HG03175 (cell line): ENCODE measurements around the gene GDAP2.

ENCODE experiments used
- ATAC-seq: cut with Tn5 transposase; IDR thresholded peaks from one replicate; pipeline ENCODE4 v1.9.1; 2021; ENCODE audit warnings: mild to moderate bottlenecking, moderate library complexity; ENCODE audit not compliant: unreplicated experiment

The GDAP2 gene

DNA sequence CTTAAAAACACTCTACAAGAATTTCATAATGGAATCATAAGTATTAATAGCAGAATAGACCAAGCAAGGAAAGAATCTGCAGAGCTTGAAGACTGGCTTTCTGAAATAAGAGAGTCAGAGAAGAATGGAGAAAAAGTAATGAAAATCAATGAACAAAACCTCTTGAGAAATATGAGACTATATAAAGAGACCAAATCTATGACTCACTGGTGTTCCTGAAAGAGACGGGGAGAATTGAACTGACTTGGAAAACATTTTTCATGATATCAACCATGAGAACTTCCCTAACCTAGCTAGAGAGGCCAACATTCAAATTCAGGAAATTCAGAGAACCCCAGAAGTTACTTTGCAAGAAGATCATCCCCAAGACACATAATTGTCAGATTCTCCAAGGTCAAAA is 85.6 kb downstream of the GDAP2 start:
- no peak for ATAC-seq

DNA sequence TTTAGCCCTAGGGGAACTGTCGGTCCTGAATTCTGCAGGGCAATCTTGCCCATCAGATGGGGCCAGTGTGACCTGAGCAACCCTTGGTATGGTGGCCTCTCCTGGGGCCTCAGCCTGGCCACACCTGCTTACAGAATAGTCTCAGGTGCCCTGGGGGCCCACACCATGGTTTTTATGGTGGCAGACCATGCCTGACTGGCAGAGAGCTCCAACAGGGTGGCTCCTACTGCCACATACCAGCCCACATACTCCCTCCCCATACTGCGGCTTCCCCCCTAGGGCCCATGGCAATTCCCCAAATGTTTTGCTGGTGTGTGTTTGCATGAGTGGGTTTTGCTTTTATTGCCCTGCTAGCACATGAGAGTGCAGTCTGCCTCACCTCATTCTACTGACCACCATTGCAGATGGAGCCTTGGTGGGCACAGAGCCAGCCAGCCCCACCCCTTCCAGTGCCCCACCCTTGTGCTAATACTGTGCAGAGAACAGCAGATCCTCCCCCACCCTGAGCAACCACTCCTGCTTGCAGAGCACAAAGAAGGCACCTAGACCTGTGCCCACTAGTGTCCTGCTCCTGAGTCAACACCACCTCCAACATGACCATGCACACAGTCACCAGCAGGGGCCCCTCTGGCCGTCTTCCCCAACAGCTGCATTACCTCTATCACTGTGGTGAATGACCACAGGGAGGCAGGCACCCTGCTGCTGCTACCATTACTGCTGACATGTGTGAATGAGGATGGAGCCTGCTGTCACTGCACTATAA is 86.8 kb downstream of the GDAP2 start:
- ATAC-seq = no peak

DNA sequence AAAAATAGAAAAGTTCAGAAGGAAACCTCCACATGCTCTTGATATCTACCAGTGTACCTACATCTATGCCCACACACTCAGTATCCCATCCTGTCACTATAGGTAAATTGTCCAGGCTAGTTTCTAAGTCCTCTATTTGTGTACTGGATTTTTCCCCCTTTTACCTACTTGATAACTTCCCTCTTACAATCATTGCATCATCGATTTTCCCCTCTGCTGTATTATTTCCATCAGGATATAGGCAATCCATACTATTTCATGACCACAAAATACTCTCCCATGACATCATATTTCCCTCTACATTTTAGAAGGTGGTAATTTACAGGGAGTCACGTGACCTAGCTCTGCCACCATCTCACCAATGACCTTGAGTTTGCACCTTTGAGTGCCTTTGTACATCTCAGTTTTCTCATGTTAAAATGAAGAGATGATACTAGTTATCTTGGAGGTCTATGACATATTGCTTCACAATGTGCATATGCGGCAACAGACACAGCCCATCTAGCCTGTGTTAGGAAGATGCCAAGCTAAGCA is 88.2 kb downstream of the GDAP2 start:
- no peak for ATAC-seq

DNA sequence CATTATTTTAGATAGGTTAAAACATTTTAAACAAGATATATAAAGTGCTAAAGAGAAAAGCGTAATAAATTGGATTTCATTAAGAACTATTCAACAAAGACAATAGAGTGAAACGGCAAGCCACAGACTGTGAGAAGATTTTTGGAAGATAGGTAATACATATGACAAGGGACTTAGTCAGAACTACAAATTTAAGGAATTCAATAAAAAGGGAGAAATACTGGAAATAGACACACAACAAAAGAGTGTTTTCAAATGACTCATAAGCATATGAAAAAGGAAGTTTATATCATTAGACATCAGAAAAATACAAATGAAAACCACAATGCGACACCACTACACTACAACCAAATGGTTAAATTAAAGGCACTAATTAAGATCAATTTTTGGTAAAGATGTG is 90.5 kb downstream of the GDAP2 start:
- ATAC-seq = no peak

DNA sequence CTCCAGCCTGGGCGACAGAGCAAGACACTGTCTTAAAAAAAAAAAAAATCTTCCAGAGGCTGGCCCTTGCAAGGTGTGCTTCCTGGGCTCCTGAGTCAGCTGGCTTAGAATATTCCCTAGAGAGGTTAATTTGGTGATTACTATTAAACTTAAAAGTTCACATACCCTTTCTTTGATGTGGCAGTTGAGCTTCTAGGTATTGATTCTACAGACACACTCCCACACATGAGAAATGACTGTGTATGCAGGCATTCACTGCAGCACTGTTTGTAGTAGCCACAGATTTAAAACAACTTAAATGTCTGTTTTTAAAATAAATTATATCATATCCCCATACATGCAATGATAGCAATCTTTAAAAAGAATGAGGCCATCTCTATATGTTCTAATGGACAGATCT is 93.4 kb downstream of the GDAP2 start:
- ATAC-seq = no peak

DNA sequence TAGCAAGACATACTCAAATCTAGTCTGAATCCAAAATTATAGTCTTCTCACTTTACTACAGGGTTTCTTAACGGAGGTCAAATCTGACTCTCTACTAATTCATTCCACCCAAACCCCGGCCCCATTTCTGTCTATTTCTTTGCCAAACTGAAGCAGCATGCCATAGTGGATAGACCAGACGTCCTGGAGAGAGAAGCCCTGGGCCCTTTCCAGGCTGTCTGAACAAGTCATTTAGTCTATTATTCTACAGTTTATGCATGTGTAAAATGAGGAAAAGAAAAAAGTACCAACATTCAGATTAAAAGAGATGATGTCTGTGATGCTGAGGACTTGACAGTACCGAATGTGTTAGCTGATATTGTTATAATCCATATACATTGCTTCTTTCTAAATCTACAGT is 95.0 kb downstream of the GDAP2 start:
- ATAC-seq = no peak

DNA sequence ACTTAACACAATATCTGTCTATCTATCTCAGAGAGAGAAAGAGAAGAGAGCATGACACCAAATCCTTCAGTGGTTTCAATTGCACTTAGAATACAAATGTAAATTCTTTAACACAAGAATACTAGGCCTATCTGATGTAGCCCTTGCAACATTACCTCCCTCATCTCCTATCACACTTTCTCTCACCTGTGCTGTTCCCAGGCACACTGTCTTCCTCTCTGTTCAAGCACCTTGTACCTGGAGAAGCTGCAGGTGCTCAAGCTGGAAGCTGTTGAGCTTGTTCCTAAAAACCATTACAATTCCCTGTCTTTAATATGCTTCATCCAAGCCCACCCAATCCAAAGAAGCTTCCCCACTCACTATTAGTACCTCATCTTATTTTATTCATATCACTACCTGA is 97.0 kb downstream of the GDAP2 start:
- ATAC-seq = no peak

DNA sequence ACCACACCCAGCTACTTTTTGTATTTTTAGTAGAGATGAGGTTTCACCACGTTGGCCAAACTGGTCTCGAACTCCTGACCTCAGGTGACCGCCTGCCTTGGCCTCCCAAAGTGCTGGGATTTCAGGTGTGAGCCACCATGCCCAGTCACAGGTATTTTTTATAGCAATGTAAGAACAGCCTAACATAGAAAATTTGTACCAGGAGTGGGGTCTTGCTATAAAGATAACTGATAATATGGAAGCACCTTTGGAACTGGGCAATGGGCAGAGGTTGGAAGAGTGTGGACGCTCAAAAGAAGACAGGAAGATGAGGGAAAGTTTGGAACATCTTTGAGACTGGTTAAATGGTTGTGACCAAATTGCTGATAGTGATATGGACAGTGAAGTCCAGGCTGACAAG is 99.2 kb downstream of the GDAP2 start:
- ATAC-seq = no peak

DNA sequence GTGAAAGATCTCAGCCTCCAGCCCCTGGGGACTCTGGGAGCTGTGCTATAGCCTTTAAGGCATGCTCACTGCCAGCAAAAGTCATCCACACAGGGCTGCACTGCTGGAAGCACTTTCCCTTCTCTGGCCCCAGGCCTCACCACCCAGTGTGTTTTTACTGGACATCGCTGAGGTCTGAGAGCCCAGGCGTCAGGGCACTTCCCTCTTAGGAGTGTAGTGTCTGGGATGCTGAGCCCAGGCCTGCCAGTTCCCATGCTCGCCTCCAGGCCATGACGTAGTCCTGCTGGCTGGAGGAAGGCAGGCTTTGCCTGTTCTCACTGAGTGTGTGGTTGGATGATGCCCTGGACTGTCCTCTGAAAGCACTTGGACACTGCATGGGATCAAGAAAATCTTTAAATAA is 101.2 kb downstream of the GDAP2 start:
- no peak for ATAC-seq

DNA sequence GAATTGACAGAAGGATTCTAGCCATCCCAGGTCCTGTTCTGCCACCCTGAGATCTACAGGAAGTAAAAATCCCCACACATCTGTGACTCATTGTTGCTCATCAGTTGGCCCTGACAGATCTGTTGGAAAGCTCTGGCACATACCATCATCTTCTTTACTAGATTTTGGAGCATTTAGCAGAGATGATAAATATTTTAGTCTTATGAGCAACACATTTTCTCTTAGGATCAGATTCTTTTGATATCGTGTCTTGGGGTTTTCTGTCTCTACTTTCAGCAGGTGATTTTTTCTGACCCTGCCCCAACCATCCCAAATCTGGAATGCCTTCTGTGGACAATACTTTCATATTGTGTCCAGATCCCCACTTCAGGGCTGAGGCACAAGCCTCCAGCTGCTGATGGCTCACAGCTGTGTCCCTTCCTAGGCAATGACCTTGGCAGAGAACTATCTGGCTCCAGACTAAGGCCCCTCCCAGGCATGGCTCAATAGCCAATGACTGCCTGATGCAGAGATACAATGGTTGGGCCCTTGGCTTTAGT is 102.8 kb downstream of the GDAP2 start:
- ATAC-seq = no peak

DNA sequence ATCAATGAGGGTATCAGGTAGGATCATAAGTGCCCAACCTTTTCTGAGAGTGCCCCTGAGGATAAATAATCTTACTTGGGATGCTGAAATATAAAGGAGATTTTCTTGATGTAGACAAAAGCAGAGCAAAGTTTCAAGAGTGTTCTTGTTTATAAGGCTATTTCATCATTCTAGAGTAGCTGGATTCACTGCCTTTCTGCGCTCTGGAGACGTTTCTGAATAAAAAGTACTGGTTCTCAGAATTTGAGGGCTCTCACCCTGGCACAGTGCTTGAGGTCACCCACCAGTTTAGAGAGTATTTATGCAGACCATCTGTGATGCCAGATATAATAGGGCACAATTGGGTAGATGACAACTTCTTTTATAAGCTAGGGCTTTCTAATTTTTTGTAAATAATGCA is 103.3 kb downstream of the GDAP2 start:
- no peak for ATAC-seq

DNA sequence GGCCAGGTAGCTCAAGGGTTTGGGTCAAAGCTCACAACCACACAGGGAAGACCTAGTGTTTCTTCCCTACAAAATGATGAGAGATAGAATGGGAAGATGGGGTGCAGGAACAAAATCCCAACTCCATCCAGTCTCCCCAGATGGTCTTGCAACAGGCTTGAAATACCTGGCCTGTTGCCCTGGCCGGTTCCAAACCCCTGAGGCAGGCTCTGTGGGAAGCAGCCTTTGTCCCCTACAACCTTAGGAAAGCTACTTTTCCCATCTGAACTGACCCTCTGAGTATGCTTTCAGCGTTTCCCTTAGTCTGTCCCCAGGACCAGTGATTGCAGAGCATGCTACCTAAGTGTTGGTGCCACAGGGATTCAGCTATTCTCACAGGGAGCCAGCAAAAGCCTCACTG is 104.0 kb downstream of the GDAP2 start:
- no peak for ATAC-seq

DNA sequence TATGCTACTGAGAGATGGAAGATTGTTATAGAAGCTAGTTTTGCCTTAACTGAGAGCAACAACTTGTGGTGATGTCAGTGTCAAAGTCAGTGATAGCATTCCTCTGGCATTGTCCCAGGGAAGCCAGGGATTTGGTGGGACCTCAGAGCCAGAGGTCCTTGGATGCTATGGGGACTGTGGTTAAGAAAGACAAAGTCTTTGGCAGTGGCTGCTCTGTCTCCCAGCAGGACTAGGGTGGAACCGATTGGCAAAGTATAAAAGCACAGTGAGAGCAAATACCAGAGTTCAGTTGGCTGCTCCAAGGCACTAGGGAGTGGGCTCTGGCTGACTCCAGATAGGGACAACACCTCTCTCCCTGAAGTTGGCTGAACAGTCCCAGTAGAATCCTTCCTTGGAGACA is 104.8 kb downstream of the GDAP2 start:
- no peak for ATAC-seq

DNA sequence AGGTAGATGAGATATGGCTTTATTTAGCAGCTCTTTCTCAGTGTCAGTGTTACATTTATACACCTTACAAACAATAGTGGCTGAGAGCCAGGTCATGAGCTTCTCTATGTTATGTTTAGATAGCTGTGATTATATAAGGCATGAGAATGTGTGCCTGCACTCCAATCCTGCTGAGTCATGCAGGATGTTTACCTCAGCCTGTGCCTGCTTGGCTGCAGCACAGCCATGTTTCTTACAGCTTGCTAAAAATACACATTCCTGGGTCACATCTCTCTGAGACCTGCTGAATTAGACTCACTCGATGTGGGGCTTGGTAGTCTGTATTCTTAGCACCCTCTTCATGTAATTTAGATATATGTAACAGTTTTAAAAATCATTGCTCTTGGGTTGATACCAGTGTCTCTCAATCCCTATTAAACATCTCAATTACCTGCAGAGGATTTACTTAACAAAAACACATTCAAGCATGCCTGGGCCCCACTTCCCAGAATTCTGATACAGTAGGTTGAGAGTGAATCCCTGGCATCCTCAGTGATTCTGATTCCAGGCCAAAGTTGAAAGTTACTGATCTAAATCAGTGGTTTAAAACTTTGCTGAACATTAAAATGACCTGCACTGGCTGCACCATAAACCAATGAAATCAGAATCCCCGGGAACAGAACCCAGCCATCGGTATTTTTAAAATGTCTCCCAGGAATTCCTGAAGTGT is 107.5 kb downstream of the GDAP2 start:
- no peak for ATAC-seq

DNA sequence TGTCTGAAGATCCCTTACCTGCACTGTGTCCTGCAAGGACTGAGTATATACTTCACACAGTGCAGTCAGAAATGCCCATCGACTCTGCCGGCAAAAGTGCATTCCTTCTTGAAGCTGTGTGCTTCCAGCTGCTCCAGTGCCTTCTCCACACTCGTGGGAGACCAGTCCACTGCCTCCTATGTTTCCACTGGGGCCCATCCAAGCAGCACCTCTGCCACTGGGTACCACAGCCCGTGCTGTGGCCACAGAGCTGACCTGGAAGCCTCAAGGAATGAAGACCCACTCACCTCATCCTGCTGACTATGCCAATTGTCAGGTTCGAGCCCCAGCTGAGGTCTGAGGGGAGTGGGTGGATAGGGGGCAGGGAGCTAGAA is 108.1 kb downstream of the GDAP2 start:
- no peak for ATAC-seq

DNA sequence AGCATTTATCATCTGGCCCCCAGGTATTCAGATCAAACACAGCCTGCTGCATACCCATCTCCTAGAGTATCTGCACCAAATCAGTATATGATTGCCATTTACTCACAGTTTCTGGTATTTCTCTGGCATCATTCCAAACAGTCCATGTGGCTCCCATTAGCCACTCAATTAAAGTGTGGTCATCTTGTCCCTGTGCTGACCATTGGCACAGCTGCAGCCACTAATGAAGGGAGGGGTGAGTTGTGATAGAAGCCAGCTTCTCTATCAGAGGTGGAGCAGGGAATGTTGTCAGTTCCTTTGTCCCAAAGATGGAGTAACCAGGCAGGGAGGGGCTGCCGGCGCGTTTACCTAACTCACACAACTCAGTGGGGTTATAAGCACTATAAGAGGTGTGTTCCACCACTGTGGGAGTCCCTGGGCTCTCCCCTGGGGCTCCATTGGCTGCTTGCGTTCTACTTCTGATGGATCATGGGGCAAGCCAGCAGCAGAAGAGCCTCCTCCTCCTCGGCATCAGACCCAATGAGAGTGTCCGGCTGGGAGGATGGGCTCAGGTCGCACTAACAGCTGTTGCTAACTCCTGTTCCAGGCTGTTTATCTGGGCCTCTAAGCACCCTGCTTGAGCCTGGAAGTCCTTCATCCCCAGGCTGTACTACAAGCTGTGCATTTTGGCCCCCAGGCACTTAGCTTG is 108.6 kb downstream of the GDAP2 start:
- no peak for ATAC-seq

DNA sequence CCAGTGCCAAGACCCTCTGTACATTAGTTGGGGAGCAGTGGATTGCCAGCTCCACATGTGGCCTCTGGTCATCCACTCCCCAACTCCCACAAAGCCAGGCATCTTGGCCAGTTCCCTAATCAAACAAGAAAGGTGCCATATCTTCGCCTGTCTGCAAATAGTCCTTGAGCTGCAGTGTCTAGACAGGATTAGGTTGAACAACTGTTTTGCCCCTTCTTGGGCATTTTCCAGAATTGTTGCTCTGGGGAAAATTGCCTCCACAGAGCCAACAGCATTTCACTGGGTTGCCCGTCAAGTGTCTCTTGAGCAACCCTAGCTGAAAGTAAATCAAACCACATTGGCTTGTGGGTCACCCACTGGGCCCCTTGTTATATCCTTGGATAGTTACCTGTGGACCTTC is 109.3 kb downstream of the GDAP2 start:
- ATAC-seq = no peak

DNA sequence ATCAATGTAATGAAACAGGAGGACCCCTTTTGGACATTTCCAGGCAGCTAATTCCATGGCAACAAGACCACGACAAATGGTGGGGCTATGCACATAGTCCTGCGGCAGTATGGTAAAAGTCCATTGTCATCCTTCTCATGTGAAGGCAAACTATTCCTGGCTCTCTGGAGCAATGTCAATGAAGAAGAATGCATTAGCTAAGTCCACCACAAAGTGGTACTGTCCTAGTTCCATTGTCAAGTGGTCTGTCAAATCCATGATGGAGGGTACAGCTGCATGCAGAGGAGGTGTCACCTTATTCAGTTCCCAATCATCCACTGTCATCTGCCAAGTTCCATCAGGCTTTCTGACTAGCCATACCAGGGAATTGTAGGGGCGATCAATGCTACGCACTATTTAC is 110.1 kb downstream of the GDAP2 start:
- ATAC-seq = no peak

DNA sequence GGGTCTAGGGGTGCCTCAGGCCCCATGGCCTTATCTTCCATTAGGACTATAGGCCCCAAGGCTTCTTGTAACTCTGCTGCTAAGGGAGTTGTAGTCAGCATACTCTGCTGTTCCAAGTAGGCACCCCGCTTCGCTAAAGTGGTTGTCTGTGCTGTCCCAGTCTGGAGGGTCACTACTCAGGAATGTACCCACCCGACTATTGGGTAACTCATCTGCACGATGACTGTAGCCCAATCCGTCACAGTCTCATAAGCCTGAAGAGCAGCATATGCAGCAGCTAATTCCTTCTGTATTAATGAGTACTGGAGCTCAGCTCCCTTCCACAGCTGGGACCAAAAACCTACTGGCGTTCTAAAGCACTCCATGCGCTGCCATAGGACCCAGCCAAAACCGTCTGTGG is 111.0 kb downstream of the GDAP2 start:
- ATAC-seq = no peak

DNA sequence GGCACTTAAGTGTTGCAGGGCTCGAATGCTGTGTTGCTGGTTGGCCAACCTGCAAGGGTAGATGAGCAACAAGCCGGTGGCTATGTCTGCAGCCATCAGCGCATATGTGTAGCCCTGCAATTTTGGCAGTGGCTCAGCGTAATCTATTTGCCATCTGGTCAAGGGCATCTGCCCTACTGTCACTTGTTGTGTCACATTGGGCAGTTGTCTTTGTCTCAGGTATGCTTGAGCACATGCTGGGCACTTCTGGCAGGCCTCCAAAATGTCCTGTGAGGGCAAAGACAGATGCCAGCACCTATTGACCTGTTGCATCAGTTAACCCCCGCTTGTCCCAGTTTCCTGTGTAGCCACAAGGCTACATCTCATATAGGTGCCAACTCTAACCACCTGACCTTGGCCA is 111.8 kb downstream of the GDAP2 start:
- ATAC-seq = no peak

DNA sequence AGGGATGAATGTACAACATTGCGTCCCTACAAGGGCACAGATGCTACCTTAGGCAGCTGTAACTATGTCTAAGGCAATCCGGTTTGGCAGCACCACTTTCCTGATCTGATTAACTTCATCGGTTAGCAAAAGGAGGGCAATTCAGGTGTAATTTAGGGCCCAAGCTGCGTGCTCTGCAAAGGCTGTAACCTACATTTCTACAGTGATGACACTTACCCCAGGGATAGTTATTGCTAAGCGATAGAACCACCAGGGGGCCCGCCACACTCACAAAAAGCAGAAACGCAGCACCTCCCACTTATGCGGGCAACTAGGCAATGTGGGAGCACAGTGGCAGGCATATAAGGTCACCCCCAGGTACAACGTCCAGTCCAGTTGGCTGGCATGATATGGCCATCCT is 113.5 kb downstream of the GDAP2 start:
- ATAC-seq = no peak
